GM21528 (cell line): Measurements from ENCODE around the gene BIRC5.
"Not testable (repeated sequence)": the region's sequence is repeated elsewhere in the genome, so short reads cannot be mapped to it uniquely, and the experiment has no call there.

ENCODE experiments used
- ATAC-seq: cut with Tn5 transposase; IDR thresholded peaks from one replicate; pipeline ENCODE4 v1.9.1; 2021; ENCODE audit warnings: mild to moderate bottlenecking, moderate library complexity; ENCODE audit not compliant: unreplicated experiment, low FRiP score

The BIRC5 gene

GRCh38 chr17:78214016-78214705 lies at the start of gene BIRC5:
Gene BIRC5 (plus strand): TSS chr17:78214253. CDS start chr17:78214317, 64 bp downstream.
- ATAC-seq: peak; percentile 71

- ATAC-seq: no peak
Measured at GRCh38 chr17:78164748-78165607, 49.1 kb upstream of the BIRC5 start.

GRCh38 chr17:78166416-78166815 lies 47.6 kb upstream of the BIRC5 start:
- ATAC-seq: no peak

- ATAC-seq: peak; percentile 50
Measured at GRCh38 chr17:78168242-78168902, 45.7 kb upstream of the BIRC5 start, which contains the start of gene SYNGR2. Gene SYNGR2 (plus strand): TSS chr17:78168581. CDS start chr17:78168617, 36 bp downstream.

GRCh38 chr17:78168903-78169793 lies 44.9 kb upstream of the BIRC5 start:
- ATAC-seq: no peak

- ATAC-seq: no peak
Measured at GRCh38 chr17:78170692-78171590, 43.1 kb upstream of the BIRC5 start.

- ATAC-seq: not testable (repeated sequence)
Measured at GRCh38 chr17:78171591-78172248, 42.3 kb upstream of the BIRC5 start.

GRCh38 chr17:78172249-78173051 lies 41.6 kb upstream of the BIRC5 start:
- no peak for ATAC-seq

- no peak for ATAC-seq
Measured at GRCh38 chr17:78173097-78173715, 40.8 kb upstream of the BIRC5 start.

GRCh38 chr17:78174346-78174869 lies 39.6 kb upstream of the BIRC5 start:
- no peak for ATAC-seq

- no peak for ATAC-seq
Measured at GRCh38 chr17:78174870-78175642, 39.0 kb upstream of the BIRC5 start.

- ATAC-seq: no peak
Measured at GRCh38 chr17:78175643-78175981, 38.4 kb upstream of the BIRC5 start.

- peak; percentile 40 for ATAC-seq
Measured at GRCh38 chr17:78176548-78177025, 37.5 kb upstream of the BIRC5 start.

GRCh38 chr17:78179372-78179771 lies 34.7 kb upstream of the BIRC5 start:
- ATAC-seq: no peak

GRCh38 chr17:78180083-78180482 lies 34.0 kb upstream of the BIRC5 start:
- ATAC-seq: no peak

GRCh38 chr17:78180508-78180907 lies 33.5 kb upstream of the BIRC5 start:
- no peak for ATAC-seq
